ENCODE results near the gene HAPLN2. TPM values are rescaled to one million over a fixed set of nuclear protein-coding genes. Genes with fewer than 3 reads are reported as not detected.

Gene HAPLN2
- total RNA-seq (2012; rRNA removed) = not detected in 2 replicates
- polyA plus RNA-seq (2012; rRNA removed) = not detected in 2 replicates
- polyA plus RNA-seq (2012; cell fraction: cytosol; rRNA removed) = 0.35 TPM in 1 of 2 replicates, not detected in the other
- 0.20 and 0.21 TPM in 2 replicates for polyA plus RNA-seq (2012; cell fraction: nucleus; rRNA removed; ENCODE audit: low replicate concordance)
- not detected for Bru-seq, nascent RNA
- BruChase-seq, experiment 1, labeled RNA remaining after a 6-hour chase = percentile 32 among the genes with signal in this experiment
- percentile 17 among the genes with signal in this experiment for BruChase-seq, experiment 2, labeled RNA remaining after a 2-hour chase
- long read RNA-seq = 0 reads

- H2AFZ ChIP-seq (replicated peaks; ENCODE audit: low read length, poor library complexity) = no peak within 1 kb of the TSS
- in situ Hi-C loops (cut with MboI; ENCODE audit: low sequenced_read_pairs) = no loop called here
- H2BK15ac ChIP-seq (ENCODE audit: low read depth, low read length) = no peak within 1 kb of the TSS
- H3K79me1 ChIP-seq (ENCODE audit: low read depth in 1 of 2, low read length in 2 of 2) = no peaks in the 10 kb centered on the region
- H3K14ac ChIP-seq (replicated peaks; ENCODE audit: low read depth, low read length) = no peak within 1 kb of the TSS
- no peak within 1 kb of the TSS for H3K4me2 ChIP-seq (ENCODE audit: low read depth, low read length)
- no peak within 1 kb of the TSS for H2AK5ac ChIP-seq (ENCODE audit: low read depth, low read length)
- DNase-seq (no peak), ATAC-seq (ENCODE audit: low read depth) (peak; percentile 32; the same call in 1 of the 2 replicates)
- no peaks in the 10 kb centered on the region for H3K9me3 ChIP-seq (ENCODE audit: control insufficient read depth, insufficient read depth, low read length)
- peaks cover 67% of the 10 kb centered on the region for H3K27me3 ChIP-seq (ENCODE audit: control insufficient read depth, insufficient read depth, low read length)
- CTCF ChIA-PET = interaction anchor here (1.3 kb wide), 1 partner anchor 107 kb away, joined by 4 read pairs; no protein-coding TSS in a partner anchor
- TF ChIP-seq CTCF (conservative IDR thresholded peaks at IDR 0.05; ENCODE audit: low read depth, low read length) = peak; percentile 20; the same call in 1 of the 2 replicates
- TF ChIP-seq MAFK (IDR thresholded peaks at IDR 0.05; ENCODE audit: low read depth, low read length) = no peak
- TF ChIP-seq MXI1 (IDR thresholded peaks at IDR 0.05; ENCODE audit: borderline replicate concordance, low read depth, low read length) = no peak
- no peak within 1 kb of the TSS for H3K4ac ChIP-seq (ENCODE audit: low read depth, low read length)
- no peak within 1 kb of the TSS for H4K5ac ChIP-seq (ENCODE audit: low read depth, low read length)
- H3K27ac ChIP-seq (ENCODE audit: insufficient read depth, low read length) = no peak within 1 kb of the TSS
- no peak within 1 kb of the TSS for H2AK9ac ChIP-seq (replicated peaks; ENCODE audit: low read depth, low read length, poor library complexity)
- no TSS peak for BruUV-seq (replicated peaks)
- no CpG with 5 or more reads among the region's 7 CpGs for WGBS, 2 experiments (ENCODE audit: extremely low coverage in 2 of 2, insufficient read length in 1 of 2)
- H3K18ac ChIP-seq (ENCODE audit: low read depth, low read length) = no peak within 1 kb of the TSS
- H3K56ac ChIP-seq (ENCODE audit: extremely low read depth, insufficient read depth, low read length) = no peak within 1 kb of the TSS
- H3K9me1 ChIP-seq (ENCODE audit: insufficient read depth, low read length) = no peaks in the 10 kb centered on the region
- intact Hi-C loops (cut with micrococcal nuclease) = no loop called here
- no peak within 1 kb of the TSS for H4K8ac ChIP-seq (ENCODE audit: low read depth in 2 of 2, low read length in 2 of 2)
- H2BK5ac ChIP-seq (ENCODE audit: low read depth, low read length, poor library complexity, severe bottlenecking) = no peak within 1 kb of the TSS
- dilution Hi-C loops (cut with HindIII; ENCODE audit: low sequenced_read_pairs, unreplicated experiment) = no loop called here
- no peaks in the 10 kb centered on the region; the same call in 1 of the 2 replicates for H4K20me1 ChIP-seq (ENCODE audit: insufficient read depth, low read length)
- peaks cover 4% of the 10 kb centered on the region; the same call in 1 of the 2 replicates for H3K4me1 ChIP-seq (ENCODE audit: control insufficient read depth, insufficient read depth, low read length)
- no peak within 1 kb of the TSS for H3K23ac ChIP-seq (ENCODE audit: low read depth, low read length)
- no peak within 1 kb of the TSS for H2BK120ac ChIP-seq (ENCODE audit: low read depth, low read length)
- no peak within 1 kb of the TSS for H3K4me3 ChIP-seq (ENCODE audit: insufficient read depth, low read depth, low read length)
- H3K36me3 ChIP-seq (ENCODE audit: control insufficient read depth, insufficient read depth, low read length) = no peaks in the 10 kb centered on the region
- no peak within 1 kb of the TSS for H4K91ac ChIP-seq (ENCODE audit: insufficient read depth, low read depth, low read length)
- no peak within 1 kb of the TSS for H3K9ac ChIP-seq (ENCODE audit: low read depth, low read length)
- POLR2A ChIA-PET (ENCODE audit: unreplicated experiment) = no interaction called here
- H2BK20ac ChIP-seq (ENCODE audit: low read depth, low read length) = no peak within 1 kb of the TSS
These were observed at the start of gene HAPLN2 for GRCh38 chr1:156618853-156619581. Gene HAPLN2 (plus strand): TSS chr1:156619415. CDS start chr1:156623491, 4,076 bp downstream.

All from IMR-90 (cell line).